HG03097 (cell line): ENCODE data around the gene MIF4GD.
"Not testable (repeated sequence)": the region's sequence is repeated elsewhere in the genome, so short reads cannot be mapped to it uniquely, and the experiment has no call there.

ENCODE experiments used
- ATAC-seq: cut with Tn5 transposase; IDR thresholded peaks from one replicate; pipeline ENCODE4 v1.9.1; 2021; ENCODE audit not compliant: unreplicated experiment, low FRiP score

MIF4GD gene

GRCh38 chr17:75261336-75262111 lies 9.5 kb downstream of the MIF4GD start, which contains the start of the genes GGA3 and MRPS7:
TSS of gene GGA3 (minus strand) at chr17:75261606. CDS start at chr17:75261587, 19 bp downstream.
TSS of gene MRPS7 (plus strand) at chr17:75261879. CDS start at chr17:75261901, 22 bp downstream.
- ATAC-seq: peak; percentile 75

GRCh38 chr17:75260641-75261335 lies 10.2 kb downstream of the MIF4GD start:
- ATAC-seq: peak; percentile 23

- not testable (repeated sequence) for ATAC-seq
These were observed 13.8 kb downstream of the MIF4GD start for GRCh38 chr17:75257228-75257627.

GRCh38 chr17:75255954-75256698 lies 14.9 kb downstream of the MIF4GD start:
- not testable (repeated sequence) for ATAC-seq

GRCh38 chr17:75252039-75252816 lies 18.8 kb downstream of the MIF4GD start:
- ATAC-seq: no peak

GRCh38 chr17:75250009-75250471 lies 21.0 kb downstream of the MIF4GD start:
- peak; percentile 90 for ATAC-seq

- ATAC-seq: no peak
These were observed 21.5 kb downstream of the MIF4GD start for GRCh38 chr17:75249564-75249963.

- ATAC-seq: no peak
These were observed 24.6 kb downstream of the MIF4GD start for GRCh38 chr17:75246404-75246803.

- no peak for ATAC-seq
These were observed 26.0 kb downstream of the MIF4GD start for GRCh38 chr17:75245011-75245410.

- no peak for ATAC-seq
These were observed 26.7 kb downstream of the MIF4GD start for GRCh38 chr17:75244133-75244866.

- ATAC-seq: no peak
These were observed 28.5 kb downstream of the MIF4GD start for GRCh38 chr17:75242461-75243042.

GRCh38 chr17:75241996-75242460 lies 29.0 kb downstream of the MIF4GD start:
- no peak for ATAC-seq

- ATAC-seq: no peak
These were observed 29.5 kb downstream of the MIF4GD start for GRCh38 chr17:75241502-75241901.

GRCh38 chr17:75241143-75241430 lies 29.9 kb downstream of the MIF4GD start:
- no peak for ATAC-seq

- ATAC-seq: no peak
These were observed 30.5 kb downstream of the MIF4GD start for GRCh38 chr17:75240394-75241142.

GRCh38 chr17:75239778-75240393 lies 31.1 kb downstream of the MIF4GD start:
- ATAC-seq: no peak

GRCh38 chr17:75239214-75239613 lies 31.8 kb downstream of the MIF4GD start:
- ATAC-seq: no peak

- peak; percentile 48 for ATAC-seq
These were observed 32.3 kb downstream of the MIF4GD start for GRCh38 chr17:75238684-75239191.
